NCI-H1105 treated with DMSO at 0.1 percent for 48 hours (cell line): ENCODE measurements around the gene MRPL1.
"Not testable (repeated sequence)": the region's sequence is repeated elsewhere in the genome, so short reads cannot be mapped to it uniquely, and the experiment has no call there.

Source experiments
- DNase-seq: peaks from one replicate; lab custom pipeline; 2025; lab: John Stamatoyannopoulos, UW

The MRPL1 gene

DNA sequence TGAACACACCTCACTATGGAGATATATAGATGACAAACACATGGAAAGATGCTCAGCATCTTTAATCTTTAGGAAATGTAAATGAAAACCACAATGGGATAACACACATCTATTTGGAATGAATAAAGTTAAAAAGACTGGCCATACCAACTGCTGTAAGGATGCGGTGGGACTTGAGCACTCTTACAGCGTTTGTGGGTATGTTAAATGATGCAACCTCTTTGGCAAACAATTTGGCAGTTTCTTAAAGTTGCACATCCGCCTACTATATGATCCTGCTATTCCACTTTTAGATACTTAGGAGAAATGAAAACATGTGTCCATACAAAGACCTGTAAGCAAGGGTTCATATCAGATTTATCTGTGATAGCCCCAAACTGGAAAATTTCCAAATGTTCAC lies 50.7 kb downstream of the MRPL1 start:
- DNase-seq, result no peak

DNA sequence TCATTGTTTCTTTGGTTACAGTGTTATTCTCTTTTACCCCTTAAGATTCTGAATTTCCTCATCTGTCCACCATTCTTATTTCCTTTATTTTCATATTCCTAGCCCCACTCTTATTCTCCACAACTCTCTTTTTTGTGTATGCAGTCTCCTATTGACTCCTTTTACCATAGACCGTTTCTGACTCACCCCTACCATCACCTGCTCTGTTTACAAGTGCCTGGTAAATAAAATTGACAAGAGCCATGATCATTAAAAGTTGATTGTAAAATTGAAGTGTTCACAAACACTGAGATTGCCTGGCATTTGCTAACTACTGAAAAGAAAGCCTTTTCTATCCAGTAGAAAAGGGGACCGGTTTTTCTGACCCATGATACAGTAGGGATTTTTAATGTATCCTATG lies 54.4 kb downstream of the MRPL1 start:
- peak; percentile 93 for DNase-seq

DNA sequence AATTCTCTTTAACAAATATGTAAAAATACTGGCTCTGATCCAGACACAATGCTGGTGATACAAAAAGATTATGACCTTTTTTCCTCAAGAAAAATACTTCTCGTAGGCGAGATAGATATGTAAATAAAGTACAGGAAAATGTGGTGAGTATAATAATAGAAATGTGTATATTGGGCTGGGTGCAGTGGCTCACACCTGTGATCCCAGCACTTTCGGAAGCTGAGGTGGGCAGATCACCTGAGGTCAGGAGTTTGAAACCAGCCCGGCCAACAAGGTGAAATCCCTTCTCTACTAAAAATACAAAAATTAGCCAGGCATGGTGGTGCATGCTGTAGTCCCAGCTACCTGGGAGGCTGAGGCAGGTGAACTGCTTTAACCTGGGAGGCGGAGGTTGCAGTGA lies 55.0 kb downstream of the MRPL1 start:
- DNase-seq, result peak; percentile 56

DNA sequence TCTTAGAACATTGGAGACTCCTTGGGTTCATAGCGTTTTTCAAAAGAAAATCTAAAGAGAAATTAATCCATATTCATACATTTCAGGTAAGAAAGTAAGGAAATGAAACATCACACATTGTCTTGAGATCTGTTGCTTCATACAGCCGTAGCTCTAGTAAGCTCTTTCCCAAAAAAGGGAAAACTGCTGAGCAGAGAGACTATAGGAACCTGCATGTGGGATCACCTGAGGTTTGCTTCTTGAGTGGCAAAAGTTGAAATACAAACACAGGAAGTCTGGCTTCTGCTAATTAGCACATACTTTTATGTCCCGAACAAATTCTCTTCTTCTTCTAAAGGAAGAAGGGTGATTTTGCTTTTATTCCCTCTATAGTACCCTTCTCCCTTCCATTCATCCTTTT lies 57.7 kb downstream of the MRPL1 start:
- DNase-seq, result no peak

DNA sequence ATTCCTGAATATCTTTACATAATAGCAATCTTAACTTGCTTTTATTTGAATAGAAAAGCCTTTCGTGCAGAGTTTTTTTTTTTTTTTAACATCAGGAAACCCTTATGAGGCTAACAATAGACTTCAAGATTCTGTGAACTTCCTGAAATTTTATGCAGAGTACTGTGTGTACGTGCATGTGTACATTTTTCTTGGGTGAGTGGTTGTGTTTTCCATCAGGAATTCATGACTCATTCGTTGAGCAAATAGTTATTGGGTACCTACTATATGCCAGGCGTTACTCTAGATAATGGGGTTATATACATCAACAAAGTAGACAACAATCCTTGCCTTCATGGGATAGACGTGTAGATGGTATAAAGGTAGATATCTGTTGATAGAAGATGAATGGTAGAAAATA lies 59.1 kb downstream of the MRPL1 start:
- no peak for DNase-seq

DNA sequence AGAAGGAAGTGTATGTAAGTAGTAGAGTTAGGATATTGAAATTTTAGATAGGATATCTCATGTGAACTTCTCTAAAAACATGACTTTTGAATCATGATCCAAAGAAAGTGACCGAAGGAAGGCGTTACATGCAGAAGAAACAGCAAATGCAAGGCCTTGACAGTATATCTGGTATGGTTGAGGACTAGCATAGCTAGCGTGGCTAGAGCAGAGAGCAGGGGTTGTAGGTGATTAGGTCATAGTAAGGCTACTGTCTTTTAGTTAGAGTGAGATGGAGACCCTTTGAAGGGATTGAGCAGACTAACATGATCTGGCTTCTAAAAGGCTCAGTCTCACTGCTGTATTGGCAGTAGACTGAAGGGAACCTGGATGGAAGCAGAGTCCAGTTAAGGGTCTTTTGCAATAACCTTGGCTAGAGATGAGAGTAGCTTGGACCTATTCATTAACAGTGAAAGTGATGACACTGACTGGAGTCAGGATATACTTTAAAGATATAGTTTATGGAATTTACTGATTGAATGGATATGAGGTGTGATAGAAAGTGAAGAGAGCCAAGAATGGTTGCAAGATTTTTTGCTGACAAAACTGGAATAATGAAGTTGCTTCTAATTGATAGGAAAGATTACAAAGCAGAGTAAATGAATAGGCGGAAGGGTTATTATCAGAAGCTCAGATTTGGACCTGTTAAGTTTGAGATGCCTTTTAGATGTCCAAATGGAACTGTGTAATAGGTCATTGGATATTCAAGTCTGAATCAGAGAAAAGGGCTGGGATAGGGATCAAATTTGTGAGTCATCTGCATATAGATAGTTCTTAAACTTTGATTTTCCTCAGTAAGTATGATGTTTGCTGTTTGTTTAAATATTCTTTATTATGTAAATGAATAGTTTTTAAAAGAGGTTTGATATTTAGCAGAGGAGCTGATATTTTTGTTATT lies 59.8 kb downstream of the MRPL1 start:
- DNase-seq, result no peak

DNA sequence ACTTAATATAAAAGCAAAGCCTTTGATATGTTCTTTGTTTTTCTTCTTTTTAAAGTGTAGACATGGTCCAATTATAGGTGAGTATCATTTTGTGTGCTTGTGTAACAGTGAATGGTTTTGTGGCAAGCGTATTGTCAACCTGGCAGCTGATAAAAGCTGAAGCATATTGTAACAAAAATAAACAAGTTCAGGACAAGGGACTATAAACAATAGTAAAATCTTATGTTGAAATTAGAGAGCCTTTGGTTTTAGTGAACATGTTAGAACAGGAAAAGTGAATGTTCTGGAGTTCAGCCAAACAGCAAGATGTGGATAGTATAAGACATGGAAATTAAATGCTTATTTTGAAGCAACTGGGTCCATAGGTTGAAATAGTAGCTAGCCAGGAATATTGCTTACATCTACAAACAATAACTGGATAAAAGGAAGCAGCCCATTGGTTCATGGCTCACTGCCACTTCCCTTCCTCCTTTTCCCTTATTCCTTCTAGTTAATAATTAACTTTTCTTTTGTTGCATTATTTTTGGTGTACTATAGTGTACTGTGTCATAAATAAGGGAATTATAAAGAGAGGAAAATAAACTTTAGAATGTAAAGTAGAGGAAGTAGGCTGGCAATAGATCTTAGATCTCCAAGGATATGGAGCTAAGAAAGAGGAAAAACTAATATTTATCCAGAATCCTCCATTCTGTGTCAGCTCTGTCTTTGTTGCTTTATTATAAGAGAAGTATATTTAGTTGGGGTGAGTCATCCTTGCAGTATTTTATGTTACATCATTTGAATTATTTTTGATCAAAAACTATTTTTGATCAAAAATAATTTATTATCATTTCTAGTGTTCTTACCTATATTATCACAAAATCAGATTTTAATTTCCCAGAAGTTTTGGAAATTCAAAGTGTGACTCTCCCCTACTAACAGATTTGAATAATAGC lies 65.6 kb downstream of the MRPL1 start:
- DNase-seq, result peak; percentile 94

DNA sequence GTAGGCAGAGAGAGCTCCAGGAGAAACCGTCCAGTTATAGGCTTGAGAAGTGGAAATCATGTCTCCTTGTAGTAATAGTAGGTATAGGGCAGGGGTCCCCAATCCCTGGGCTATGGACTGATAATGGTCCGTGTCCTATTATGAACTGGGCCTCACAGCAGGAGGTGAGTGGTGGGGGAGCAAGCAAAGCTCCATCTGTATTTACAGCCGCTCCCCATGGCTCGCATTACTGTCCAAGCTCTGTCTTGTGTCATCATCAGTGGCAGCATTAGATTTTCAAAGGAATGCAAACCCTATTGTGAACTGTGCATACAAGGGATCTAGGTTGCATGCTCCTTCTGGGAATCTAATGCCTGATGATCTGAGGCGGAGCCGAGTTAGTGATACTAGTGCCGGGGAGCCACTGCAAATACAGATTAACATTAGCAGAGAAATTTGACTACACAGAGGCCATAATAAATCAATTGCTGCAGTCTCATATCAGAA lies 67.6 kb downstream of the MRPL1 start:
- peak; percentile 26 for DNase-seq

DNA sequence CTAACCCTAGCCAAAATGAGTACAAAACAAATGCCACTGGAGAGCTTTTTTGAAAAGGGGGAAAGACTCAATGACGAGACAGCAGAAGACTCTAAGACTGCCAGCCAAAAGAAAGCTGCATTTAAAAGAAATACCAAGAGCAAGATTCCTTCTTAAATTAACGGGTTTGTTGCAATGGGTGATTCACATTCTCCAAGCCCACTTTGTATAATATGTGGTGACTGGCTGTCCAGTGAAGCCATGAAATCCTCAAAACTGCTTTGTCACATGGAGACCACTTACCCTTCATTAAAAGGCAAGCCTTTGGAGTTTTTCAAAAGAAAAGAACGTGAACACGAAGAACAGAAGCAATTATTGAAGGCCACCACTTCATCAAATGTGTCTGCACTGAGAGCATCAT lies 68.2 kb downstream of the MRPL1 start:
- DNase-seq, result no peak

DNA sequence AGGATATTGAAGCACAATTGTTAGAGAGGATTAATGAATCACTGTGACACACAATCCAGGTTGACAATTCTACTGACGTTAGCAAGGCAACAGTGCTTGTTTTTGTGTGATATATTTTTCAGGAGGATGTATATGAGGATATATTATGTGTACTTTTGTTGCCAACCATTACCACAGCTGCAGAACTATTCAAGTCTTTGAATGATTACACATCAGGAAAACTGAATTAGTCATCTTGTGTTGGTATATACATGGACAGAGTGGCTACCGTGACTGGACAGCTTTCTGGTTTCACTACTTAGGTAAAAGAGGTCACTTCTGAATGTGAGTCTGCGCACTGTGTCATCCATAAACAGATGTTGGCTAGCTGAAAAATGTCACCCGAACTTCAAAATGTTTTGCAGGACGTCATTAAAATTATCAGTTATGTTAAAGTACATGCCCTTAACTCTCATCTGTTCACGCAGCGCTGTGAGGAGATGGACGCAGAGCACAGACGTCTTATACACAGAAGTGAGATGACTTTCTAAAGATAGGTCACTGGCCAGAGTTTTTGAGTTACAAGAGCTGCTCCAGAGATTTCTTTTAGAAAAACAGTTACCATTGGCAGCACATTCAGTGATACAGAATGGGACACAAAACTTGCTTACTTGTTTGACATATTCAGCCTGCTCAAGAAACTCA lies 69.0 kb downstream of the MRPL1 start:
- no peak for DNase-seq

DNA sequence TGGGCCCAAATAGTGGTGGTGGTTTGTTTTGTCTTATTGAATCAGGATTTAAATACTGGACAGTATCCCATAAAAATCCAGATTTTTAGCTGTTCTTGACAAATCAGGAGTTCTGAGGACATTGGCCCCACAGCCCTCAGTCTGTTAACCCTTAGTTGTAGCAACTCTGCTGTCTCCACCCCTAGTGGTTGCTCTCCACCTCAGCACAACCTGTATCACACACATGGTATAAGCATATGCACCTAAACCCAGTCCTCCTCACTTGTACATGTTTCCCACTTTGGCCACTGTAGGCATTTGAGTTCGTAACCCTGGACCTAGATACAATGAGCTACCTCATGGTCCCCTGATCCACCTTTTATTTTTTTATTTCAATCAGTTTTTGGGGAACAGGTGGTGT lies 75.9 kb downstream of the MRPL1 start:
- DNase-seq, result no peak

DNA sequence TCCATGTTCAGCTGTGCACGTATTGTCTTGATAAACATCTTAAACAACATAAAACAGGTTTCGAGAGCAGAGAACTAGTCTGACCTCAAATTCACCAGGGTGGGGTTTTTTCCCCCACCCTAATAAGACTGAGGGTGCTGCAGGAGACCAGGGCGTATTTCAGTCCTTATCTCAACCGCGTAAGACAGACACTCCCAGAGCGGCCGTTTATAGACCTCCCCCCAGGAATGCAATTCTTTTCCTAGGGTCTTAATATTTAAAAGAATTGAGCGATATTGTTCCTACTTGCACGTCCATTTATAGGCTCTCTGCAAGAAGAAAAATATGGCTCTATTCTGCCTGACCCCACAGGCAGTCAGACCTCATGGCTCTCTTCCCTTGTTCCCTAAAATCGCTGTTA lies 83.3 kb downstream of the MRPL1 start:
- DNase-seq, result not testable (repeated sequence)

DNA sequence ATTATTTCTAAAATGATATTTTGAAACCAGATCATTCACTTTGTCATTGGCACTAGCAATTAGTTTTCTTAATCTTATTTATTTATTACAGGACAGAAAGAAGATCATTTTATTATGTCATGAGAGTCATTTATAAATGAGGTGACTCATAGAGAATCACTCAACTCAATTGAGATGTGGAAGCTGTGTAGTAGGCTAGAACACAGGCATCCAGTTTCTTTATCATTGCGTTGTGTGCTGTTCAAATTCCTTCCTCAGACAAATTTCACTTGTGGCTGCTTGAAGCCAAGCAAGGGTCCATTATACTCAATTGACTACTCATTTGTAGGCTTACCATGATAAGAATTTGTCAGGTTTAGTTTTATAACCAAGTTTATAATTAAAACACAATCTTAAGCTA lies 87.6 kb downstream of the MRPL1 start:
- DNase-seq, result no peak

DNA sequence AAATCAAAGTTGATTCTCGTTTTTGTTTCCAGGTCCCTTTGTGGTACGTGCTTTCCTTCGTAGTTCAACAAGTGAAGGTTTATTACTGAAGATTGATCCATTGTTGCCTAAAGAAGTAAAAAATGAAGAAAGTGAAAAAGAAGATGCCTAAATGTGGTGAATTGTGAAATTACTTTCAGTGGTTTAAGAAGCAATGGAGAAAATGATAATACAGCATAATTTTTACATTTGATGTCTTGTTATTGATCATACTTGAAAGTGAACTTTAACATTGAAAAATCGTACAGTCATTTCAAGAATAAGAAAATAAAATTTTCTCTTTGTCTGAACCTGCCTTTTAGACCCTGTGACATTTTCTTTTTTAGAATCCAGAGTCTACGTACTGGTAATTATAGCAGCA lies 89.8 kb downstream of the MRPL1 start:
- no peak for DNase-seq

DNA sequence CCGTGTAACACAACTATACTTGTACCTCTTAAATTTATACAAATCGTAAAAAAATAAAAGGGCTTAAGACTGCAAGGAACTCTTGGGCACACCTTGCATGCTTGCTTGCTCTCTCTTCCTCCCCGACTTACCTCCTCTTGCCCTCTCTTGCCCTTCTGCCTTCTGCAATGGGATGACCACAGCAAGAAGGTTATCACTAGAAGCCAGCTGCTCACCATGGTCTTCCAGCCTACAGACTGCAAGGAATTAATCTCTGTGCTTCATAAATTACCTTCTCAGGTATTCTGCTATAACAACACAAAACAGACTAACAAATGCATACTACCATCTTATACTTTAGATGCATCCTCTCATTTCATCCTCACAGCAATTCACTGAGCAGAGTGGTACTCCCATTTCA lies 92.1 kb downstream of the MRPL1 start:
- DNase-seq, result no peak

DNA sequence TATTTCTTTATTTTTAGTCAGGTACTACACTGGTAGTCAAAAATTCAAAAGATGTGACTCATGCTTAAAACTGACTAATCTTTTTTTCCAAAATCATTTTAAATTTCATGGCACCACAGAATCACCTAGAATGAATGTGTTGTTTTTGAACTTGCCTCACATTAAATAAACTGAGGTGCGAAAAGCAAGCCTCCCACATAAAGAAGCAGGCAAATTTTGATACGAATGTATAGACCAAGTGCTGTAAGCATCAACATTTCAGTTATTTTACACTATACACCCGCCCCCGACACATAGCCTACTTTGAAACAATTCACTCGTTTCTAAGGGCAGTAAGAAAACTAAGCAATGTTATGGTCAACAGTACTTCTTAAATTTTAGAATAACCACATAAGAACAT lies 94.3 kb downstream of the MRPL1 start:
- no peak for DNase-seq

DNA sequence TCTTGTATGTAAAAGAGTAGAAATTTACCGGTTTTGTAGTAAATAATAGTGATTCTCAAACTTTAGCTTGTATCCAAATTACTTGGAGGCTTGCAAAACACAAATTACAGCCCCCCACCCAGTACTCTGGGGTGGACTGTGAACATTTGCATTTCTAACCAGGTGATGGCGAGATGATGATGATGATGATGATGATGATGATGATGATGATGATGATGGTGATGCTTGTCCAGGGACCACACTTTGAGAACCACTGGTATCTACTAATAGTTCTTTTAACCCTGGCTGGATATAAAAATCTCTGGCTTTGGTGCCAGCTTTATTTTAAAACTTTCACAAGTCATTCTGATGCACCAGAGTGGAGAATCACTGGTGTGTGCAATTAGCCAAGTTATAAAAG lies 96.3 kb downstream of the MRPL1 start:
- DNase-seq, result no peak

DNA sequence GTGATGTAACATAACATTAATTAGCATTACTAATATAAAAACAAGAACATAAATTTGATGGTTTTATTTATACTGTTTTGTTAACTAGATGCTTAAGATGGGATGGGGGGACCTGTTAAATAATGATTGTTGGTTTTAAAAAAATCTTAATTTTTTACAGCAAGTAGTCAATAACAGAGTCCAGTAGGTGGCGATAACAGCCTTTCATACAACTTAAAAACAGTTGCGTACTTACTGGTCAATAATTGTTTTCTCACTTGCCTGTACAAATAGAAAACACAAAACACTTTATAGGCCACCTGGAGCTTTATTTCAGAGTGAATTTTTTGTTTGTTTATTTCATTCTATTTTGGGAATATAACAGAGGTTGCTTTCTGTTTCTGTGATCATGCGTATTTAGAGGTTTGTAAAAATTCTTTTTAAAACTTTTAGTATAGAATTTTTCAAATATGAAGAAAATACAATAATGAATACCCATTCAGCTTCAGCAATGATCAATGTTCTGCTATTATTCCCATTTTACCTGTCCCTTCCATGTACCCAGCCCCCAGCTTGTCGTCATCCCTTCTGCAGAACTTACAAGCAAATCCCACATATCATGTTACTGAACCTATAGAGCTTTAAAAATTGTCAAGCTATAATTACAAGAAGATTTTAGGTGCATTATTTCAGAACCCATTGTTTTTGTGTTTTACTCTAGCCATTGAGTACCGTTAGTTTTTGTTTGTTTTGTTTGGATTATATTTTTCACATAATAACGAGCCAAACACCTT lies 97.1 kb downstream of the MRPL1 start:
- peak; percentile 69 for DNase-seq

DNA sequence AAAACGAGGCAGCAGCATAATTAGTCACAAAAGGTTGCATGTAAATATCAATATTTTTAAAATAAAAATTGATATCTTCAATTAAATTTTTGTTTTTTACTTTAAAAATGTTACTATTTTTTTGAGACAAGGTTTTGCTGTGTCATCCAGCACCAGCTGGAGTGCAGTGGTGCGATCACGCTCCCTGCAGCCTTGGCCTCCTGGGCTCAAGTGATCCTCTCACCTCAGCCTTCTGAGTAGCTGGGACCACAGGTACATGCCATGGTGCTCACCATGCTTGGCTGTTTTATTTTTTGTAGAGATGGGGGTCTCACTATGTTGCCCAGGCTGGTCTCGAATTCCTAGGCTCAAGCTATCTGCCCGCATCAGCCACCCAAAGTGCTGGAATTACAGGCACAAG lies 97.7 kb downstream of the MRPL1 start:
- DNase-seq, result no peak

DNA sequence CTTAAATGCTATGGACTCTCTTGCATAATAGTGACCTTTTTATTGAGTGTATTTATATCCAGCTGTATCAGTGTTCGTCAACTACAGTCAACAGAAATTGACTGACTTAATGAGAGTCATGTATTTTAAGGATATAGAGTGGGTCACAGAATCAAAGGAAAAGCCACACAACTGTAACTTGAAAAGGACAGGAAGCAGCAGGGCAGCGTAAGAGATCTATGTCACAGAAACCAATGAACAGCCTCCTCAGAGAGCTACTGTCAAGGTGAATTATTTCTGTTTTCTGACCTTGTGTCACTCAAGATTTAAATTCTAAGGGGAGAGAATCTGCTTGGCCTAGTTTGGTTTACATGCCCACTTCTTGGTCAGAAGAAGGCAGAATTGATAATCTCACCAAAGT lies 100.4 kb downstream of the MRPL1 start:
- DNase-seq, result no peak

DNA sequence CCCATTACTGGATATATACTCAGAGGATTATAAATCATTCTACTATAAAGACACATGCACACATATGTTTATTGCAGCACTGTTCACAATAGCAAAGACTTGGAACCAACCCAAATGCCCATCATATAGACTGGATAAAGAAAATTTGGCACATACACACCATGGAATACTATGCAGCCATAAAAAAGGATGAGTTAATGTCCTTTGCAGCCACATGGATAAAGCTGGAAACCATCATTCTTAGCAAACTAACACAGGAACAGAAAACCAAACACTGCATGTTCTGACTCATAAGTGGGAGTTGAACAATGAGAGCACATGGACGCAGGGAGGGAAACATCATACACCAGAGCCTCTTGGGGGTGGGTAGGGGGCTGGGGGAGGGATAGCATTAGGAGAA lies 111.0 kb downstream of the MRPL1 start:
- not testable (repeated sequence) for DNase-seq
